NCI-H146 (cell line): Measurements from ENCODE around the gene STAT4.

Source experiments
- DNase-seq: peaks from one replicate; lab custom pipeline; 2025; lab: John Stamatoyannopoulos, UW

The STAT4 gene

GRCh38 chr2:190994148-190994547, 156.6 kb downstream of the STAT4 start:
- no peak for DNase-seq

- DNase-seq: no peak
Observed at GRCh38 chr2:190993292-190993643, 157.5 kb downstream of the STAT4 start.

- DNase-seq: no peak
Observed at GRCh38 chr2:190990132-190990531, 160.7 kb downstream of the STAT4 start.

- DNase-seq: no peak
Observed at GRCh38 chr2:190988910-190989309, 161.9 kb downstream of the STAT4 start.

- no peak for DNase-seq
Observed at GRCh38 chr2:190987938-190988337, 162.9 kb downstream of the STAT4 start.

GRCh38 chr2:190987116-190987515, 163.7 kb downstream of the STAT4 start:
- DNase-seq: no peak

- peak; percentile 7 for DNase-seq
Observed at GRCh38 chr2:190986221-190986953, 164.4 kb downstream of the STAT4 start.

GRCh38 chr2:190984595-190984994, 166.2 kb downstream of the STAT4 start:
- DNase-seq: no peak

GRCh38 chr2:190982262-190983034, 168.3 kb downstream of the STAT4 start:
- no peak for DNase-seq

GRCh38 chr2:190981733-190982132, 169.1 kb downstream of the STAT4 start:
- DNase-seq: no peak

- no peak for DNase-seq
Observed at GRCh38 chr2:190981333-190981732, 169.5 kb downstream of the STAT4 start.

GRCh38 chr2:190980630-190981209, 170.1 kb downstream of the STAT4 start:
- DNase-seq: peak; percentile 16

GRCh38 chr2:190979906-190980629, 170.7 kb downstream of the STAT4 start:
- DNase-seq: peak; percentile 86
